Osteocyte (in vitro differentiated cells): ENCODE measurements around the gene NTF3. TPM values are rescaled to one million over a fixed set of nuclear protein-coding genes. Genes with fewer than 3 reads are reported as not detected.

ENCODE experiments used
- DNase-seq: peaks from one replicate; pipeline ENCODE4 v3.0.0; 2021; ENCODE audit warnings: mixed read lengths; ENCODE audit not compliant: unreplicated experiment; ENCODE audit errors: extremely low spot score
- H3K27ac Mint-ChIP-seq: one replicate; pipeline ENCODE4 v1.8.0; 2021; ENCODE audit warnings: mild to moderate bottlenecking, mixed read lengths; ENCODE audit not compliant: unreplicated experiment
- H3K27me3 Mint-ChIP-seq: one replicate; pipeline ENCODE4 v1.8.0; 2021; ENCODE audit warnings: mixed read lengths; ENCODE audit not compliant: unreplicated experiment
- H3K36me3 Mint-ChIP-seq: one replicate; pipeline ENCODE4 v1.8.0; 2021; ENCODE audit warnings: mixed read lengths; ENCODE audit not compliant: unreplicated experiment
- H3K4me1 Mint-ChIP-seq: one replicate; pipeline ENCODE4 v1.8.0; 2021; ENCODE audit warnings: mixed read lengths; ENCODE audit not compliant: unreplicated experiment
- H3K4me3 Mint-ChIP-seq: one replicate; pipeline ENCODE4 v1.8.0; 2021; ENCODE audit warnings: mild to moderate bottlenecking, moderate library complexity, mixed read lengths; ENCODE audit not compliant: unreplicated experiment
- H3K9me3 Mint-ChIP-seq: one replicate; pipeline ENCODE4 v1.8.0; 2021; ENCODE audit warnings: mixed read lengths; ENCODE audit not compliant: unreplicated experiment
- CTCF ChIP-seq: fragments of 200-600 bp; sonication (generic); IDR thresholded peaks from 2 replicates; pipeline ENCODE4 v1.5.0; 2021; ENCODE audit warnings: antibody characterized with exemption, mild to moderate bottlenecking, moderate library complexity
- total RNA-seq: library from RNA; stranded (reverse); gene quantifications from 2 replicates; pipeline ENCODE4 v1.2.1, GENCODE V29; 2021

NTF3 gene
- total RNA-seq, 1 donor from 2014 or later: 1.1 TPM

GRCh38 chr12:5480938-5481303, 49.0 kb downstream of the NTF3 start:
- H3K9me3 Mint-ChIP-seq: no peaks in the 10 kb centered on the region
- DNase-seq: no peak
- TF ChIP-seq CTCF: no peak

DNA sequence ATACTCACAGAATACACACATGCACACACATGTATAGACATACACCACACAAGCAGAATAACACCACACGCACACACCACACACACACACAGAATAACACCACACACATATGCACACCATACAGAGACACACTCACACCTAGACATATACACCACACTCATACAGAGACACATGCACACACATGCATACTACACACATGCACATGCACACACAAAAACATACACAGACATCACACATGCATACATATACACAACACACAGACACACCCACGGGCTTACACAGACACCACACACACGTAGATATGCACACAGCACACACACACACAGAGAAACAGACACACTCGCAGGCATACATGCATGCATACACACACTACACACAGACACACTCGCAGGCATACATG, 49.7 kb downstream of the NTF3 start:
- no peaks in the 10 kb centered on the region for H3K9me3 Mint-ChIP-seq
- H3K27ac Mint-ChIP-seq: no peak overlapping the region
- no peaks in the 10 kb centered on the region for H3K36me3 Mint-ChIP-seq
- H3K4me3 Mint-ChIP-seq: no peak overlapping the region
- DNase-seq: no peak
- TF ChIP-seq CTCF: no peak
- H3K27me3 Mint-ChIP-seq: no peaks in the 10 kb centered on the region
- peaks cover 2% of the 10 kb centered on the region for H3K4me1 Mint-ChIP-seq

More at GRCh38 chr12:5480938-5481303, 49.0 kb downstream of the NTF3 start:
- Mint-ChIP-seq H3K27ac (no peak overlapping the region), H3K36me3 (no peaks in the 10 kb centered on the region), H3K4me3 (no peak overlapping the region), H3K4me1 (peaks cover 2% of the 10 kb centered on the region), H3K27me3 (no peaks in the 10 kb centered on the region)

- no peaks in the 10 kb centered on the region for H3K9me3 Mint-ChIP-seq
- H3K27ac Mint-ChIP-seq: no peak overlapping the region
- no peaks in the 10 kb centered on the region for H3K36me3 Mint-ChIP-seq
- DNase-seq: no peak
- H3K4me3 Mint-ChIP-seq: no peak overlapping the region
- H3K27me3 Mint-ChIP-seq: peaks cover 3% of the 10 kb centered on the region
- TF ChIP-seq CTCF: no peak
- H3K4me1 Mint-ChIP-seq: peaks cover 2% of the 10 kb centered on the region
These were observed 52.5 kb downstream of the NTF3 start for GRCh38 chr12:5484426-5484825.

DNA sequence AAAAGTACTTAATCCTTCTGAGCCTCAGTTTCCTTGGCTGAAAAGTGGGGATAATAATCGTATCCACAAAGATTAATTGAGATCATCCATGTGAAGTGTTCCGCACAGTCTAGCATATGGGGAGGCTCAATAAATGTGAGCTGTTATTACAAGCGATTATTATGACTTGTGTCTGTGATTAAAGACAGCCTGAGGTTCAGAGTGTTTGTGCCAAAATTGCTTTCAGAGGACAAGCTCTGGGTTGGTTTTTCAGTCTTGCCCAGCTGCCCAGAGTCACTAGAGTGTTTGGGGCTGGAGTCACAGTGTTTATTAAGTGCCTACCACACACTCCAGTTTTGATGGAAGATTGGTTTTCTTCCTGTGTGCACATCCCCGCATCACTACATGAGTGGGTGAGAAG, 53.5 kb downstream of the NTF3 start:
- Mint-ChIP-seq H3K27me3 (peaks cover 3% of the 10 kb centered on the region), H3K9me3 (no peaks in the 10 kb centered on the region), H3K27ac (no peak overlapping the region), H3K36me3 (no peaks in the 10 kb centered on the region), H3K4me3 (no peak overlapping the region), H3K4me1 (peaks cover under 1% of the 10 kb centered on the region)
- TF ChIP-seq CTCF: no peak
- DNase-seq: no peak

- Mint-ChIP-seq H3K27me3 (peaks cover 3% of the 10 kb centered on the region), H3K27ac (no peak overlapping the region)
These were observed 55.2 kb downstream of the NTF3 start for GRCh38 chr12:5487076-5487475.

More at GRCh38 chr12:5487076-5487475, 55.2 kb downstream of the NTF3 start:
- no peak for DNase-seq
- Mint-ChIP-seq H3K4me1 (no peaks in the 10 kb centered on the region), H3K4me3 (no peak overlapping the region), H3K9me3 (no peaks in the 10 kb centered on the region), H3K36me3 (no peaks in the 10 kb centered on the region)
- no peak for TF ChIP-seq CTCF
